ENCODE results near the gene CHST12. TPM values are rescaled to one million over a fixed set of nuclear protein-coding genes. Genes with fewer than 3 reads are reported as not detected.

The CHST12 gene
- total RNA-seq, 1 experiment from 2014 or later = 18.3 TPM

- no peak for TF ChIP-seq ARID4B (CRISPR knock-in tag; IDR thresholded peaks at IDR 0.05; ENCODE audit: borderline replicate concordance)
- no peak for TF ChIP-seq FOXK1 (CRISPR knock-in tag; IDR thresholded peaks at IDR 0.05)
Observed at GRCh38 chr7:2472739-2473138, 69.3 kb downstream of the CHST12 start (continued).

- no peaks in the 10 kb centered on the region for H3K27me3 Mint-ChIP-seq (ENCODE audit: low read depth)
- H3K27ac Mint-ChIP-seq = peak overlapping the region; percentile 5; the same call in 1 of the 2 replicates
- no peaks in the 10 kb centered on the region for H3K9me3 Mint-ChIP-seq
- DNase-seq (ENCODE audit: low spot score) (no peak), ATAC-seq (no peak)
- H3K36me3 Mint-ChIP-seq = no peaks in the 10 kb centered on the region
- CTCF ChIA-PET = interaction anchor here (1.0 to 9.8 kb wide), 2 partner anchors 22 to 185 kb away, joined by 3 to 288 read pairs; no protein-coding TSS in a partner anchor
- POLR2A ChIA-PET = no interaction called here
- H3K4me3 Mint-ChIP-seq = no peak overlapping the region
- peaks cover 39% of the 10 kb centered on the region for H3K4me1 Mint-ChIP-seq
- TF ChIP-seq ZNF281 (CRISPR knock-in tag; IDR thresholded peaks at IDR 0.05) (no peak), ZNF425 (CRISPR knock-in tag; conservative IDR thresholded peaks at IDR 0.05) (no peak), USF1 (CRISPR knock-in tag; IDR thresholded peaks at IDR 0.05) (no peak), FOXJ3 (CRISPR knock-in tag; IDR thresholded peaks at IDR 0.05; ENCODE audit: borderline replicate concordance) (no peak), ZBTB43 (CRISPR knock-in tag; IDR thresholded peaks at IDR 0.05) (no peak), FOXP4 (CRISPR knock-in tag; IDR thresholded peaks at IDR 0.05) (no peak), CBFB (CRISPR knock-in tag; IDR thresholded peaks at IDR 0.05; ENCODE audit: low read depth) (no peak), PREB (CRISPR knock-in tag; IDR thresholded peaks at IDR 0.05; ENCODE audit: borderline replicate concordance) (no peak), NR3C1 (CRISPR knock-in tag; conservative IDR thresholded peaks at IDR 0.05; ENCODE audit: low read depth) (no peak), ERG (CRISPR knock-in tag; IDR thresholded peaks at IDR 0.05) (no peak), ATF3 (CRISPR knock-in tag; conservative IDR thresholded peaks at IDR 0.05) (no peak), JUN (CRISPR knock-in tag; IDR thresholded peaks at IDR 0.05) (no peak), ZNF138 (CRISPR knock-in tag; conservative IDR thresholded peaks at IDR 0.05) (no peak), SMAD3 (CRISPR knock-in tag; IDR thresholded peaks at IDR 0.05; ENCODE audit: borderline replicate concordance) (no peak)
Observed at GRCh38 chr7:2473496-2474180, 70.2 kb downstream of the CHST12 start.

Data from WTC11 (cell line).